A549 (cell line): ENCODE data around the gene ROR2. TPM values are rescaled to one million over a fixed set of nuclear protein-coding genes. Genes with fewer than 3 reads are reported as not detected.

Experiments
- ATAC-seq, 2 experiments: fragments of 200-7000 bp in 1 of 2; fragments of >200 bp in 1 of 2; cut with Nextera tagmentation in 1 of 2; cut with Tn5 transposase in 1 of 2; 3 replicates each; pipeline versions ENCODE4 v1.8.0 to v1.9.1; 2018 to 2020; ENCODE audit warnings: mild to moderate bottlenecking in 1 of 2, moderate library complexity in 1 of 2
- CTCF ChIA-PET: fragments of 300-600 bp; sonication (Branson Sonifier 250); formaldehyde crosslinking; extraction: SDS; loops from one replicate; lab custom pipeline; 2021; ENCODE audit warnings: antibody characterized with exemption, inconsistent platforms; lab: Yijun Ruan, JAX
- POLR2A ChIA-PET: fragments of 350-600 bp; formaldehyde crosslinking; extraction: SDS; loops from one replicate; lab custom pipeline; 2021; ENCODE audit warnings: antibody characterized with exemption, inconsistent platforms; lab: Yijun Ruan, JAX
- DNase-seq, 2 experiments: peaks; one replicate each; pipeline versions ENCODE4 v3.0.0 to v3.0.0-alpha.2; 2011 to 2016; ENCODE audit warnings: low read depth in 1 of 2, low spot score in 1 of 2
- FAIRE-seq: peaks from 2 replicates; lab custom pipeline; 2011; peaks lifted over from hg19 to GRCh38; lab: Jason Lieb, UNC
- H3K27ac ChIP-seq, 2 experiments: fragments of >200 bp; sonication (Bioruptor Twin); formaldehyde crosslinking; 3 replicates each; pipeline ENCODE4 v1.5.1; 2016 to 2017
- H3K4me1 ChIP-seq: fragments of >200 bp; sonication (Bioruptor Twin); formaldehyde crosslinking; 3 replicates; pipeline ENCODE4 v1.6.1; 2016
- H3K4me2 ChIP-seq: fragments of >200 bp; sonication (Bioruptor Twin); formaldehyde crosslinking; 3 replicates; pipeline ENCODE4 v1.6.1; 2016
- H3K4me3 ChIP-seq: fragments of >200 bp; sonication (Bioruptor Twin); formaldehyde crosslinking; 3 replicates; pipeline ENCODE4 v1.5.1; 2016
- H3K9me3 ChIP-seq: fragments of >200 bp; sonication (Bioruptor Twin); formaldehyde crosslinking; 3 replicates; pipeline ENCODE4 v1.6.1; 2016
- CBX2 ChIP-seq: fragments of 200-600 bp; sonication (generic); IDR thresholded peaks from 2 replicates; pipeline ENCODE4 v1.6.1; 2016; ENCODE audit warnings: low read depth, mild to moderate bottlenecking, borderline replicate concordance
- CEBPB ChIP-seq, 2 experiments: fragments of >200 bp in 1 of 2; sonication (Bioruptor Twin) in 1 of 2; formaldehyde crosslinking in 1 of 2; IDR thresholded peaks; 2 replicates each; pipeline ENCODE4 v1.6.1; 2012 to 2016
- CHD4 ChIP-seq: fragments of 200-600 bp; sonication (generic); IDR thresholded peaks from 2 replicates; pipeline ENCODE4 v1.6.1; 2016; ENCODE audit warnings: antibody characterized with exemption, mild to moderate bottlenecking, borderline replicate concordance
- E2F6 ChIP-seq: IDR thresholded peaks from 2 replicates; pipeline ENCODE4 v1.6.1; 2012; ENCODE audit warnings: low read depth, borderline replicate concordance
- EHMT2 ChIP-seq: fragments of 200-600 bp; sonication (generic); IDR thresholded peaks from 2 replicates; pipeline ENCODE4 v1.6.1; 2016; ENCODE audit warnings: antibody characterized with exemption, low read depth, mild to moderate bottlenecking, moderate library complexity
- FOXS1 ChIP-seq: fragments of 250-450 bp; sonication (Bioruptor Pico); IDR thresholded peaks from 2 replicates; pipeline ENCODE4 v1.5.0; 2020; ENCODE audit warnings: mild to moderate bottlenecking, moderate library complexity
- HES2 ChIP-seq: fragments of >200 bp; sonication (Bioruptor Twin); formaldehyde crosslinking; IDR thresholded peaks from 2 replicates; pipeline ENCODE4 v1.6.1; 2016
- MAX ChIP-seq: IDR thresholded peaks from 2 replicates; pipeline ENCODE4 v1.6.1; 2012
- MYC ChIP-seq: IDR thresholded peaks from 2 replicates; pipeline ENCODE4 v1.6.1; 2012; ENCODE audit warnings: mild to moderate bottlenecking, inconsistent platforms, low read length, improper control_type of control experiment, borderline replicate concordance
- NFE2L2 ChIP-seq: fragments of 150-350 bp; conservative IDR thresholded peaks from 2 replicates; pipeline ENCODE4 v1.6.1; 2014; ENCODE audit warnings: low read length
- PHF8 ChIP-seq: fragments of 200-600 bp; sonication (generic); IDR thresholded peaks from 2 replicates; pipeline ENCODE4 v1.6.1; 2016; ENCODE audit warnings: low read depth, mild to moderate bottlenecking, antibody characterized with exemption, moderate library complexity, borderline replicate concordance
- POLR2AphosphoS2 ChIP-seq: conservative IDR thresholded peaks from 2 replicates; pipeline ENCODE4 v1.6.1; 2012; ENCODE audit warnings: low read length, improper control_type of control experiment, inconsistent platforms
- RAD21 ChIP-seq, 2 experiments: fragments of >200 bp in 1 of 2; sonication (Bioruptor Twin) in 1 of 2; formaldehyde crosslinking in 1 of 2; IDR thresholded peaks in 1 of 2; conservative IDR thresholded peaks in 1 of 2; 2 replicates in 1 of 2; 3 replicates in 1 of 2; pipeline ENCODE4 v1.6.1; 2012 to 2018; ENCODE audit warnings: inconsistent platforms in 1 of 2
- RARB ChIP-seq: fragments of 250-450 bp; sonication (Bioruptor Pico); IDR thresholded peaks from 2 replicates; pipeline ENCODE4 v1.8.0; 2021; ENCODE audit warnings: mild to moderate bottlenecking, moderate library complexity
- RCOR1 ChIP-seq: fragments of 150-350 bp; IDR thresholded peaks from 2 replicates; pipeline ENCODE4 v1.6.1; 2014; ENCODE audit warnings: antibody characterized with exemption, low read length, low read depth
- REST ChIP-seq: fragments of 200-600 bp; sonication (generic); IDR thresholded peaks from 2 replicates; pipeline ENCODE4 v1.6.1; 2016; ENCODE audit warnings: antibody characterized with exemption, mild to moderate bottlenecking, moderate library complexity
- RNF2 ChIP-seq: fragments of 200-600 bp; sonication (generic); IDR thresholded peaks from 2 replicates; pipeline ENCODE4 v1.6.1; 2016; ENCODE audit warnings: low read depth, mild to moderate bottlenecking, antibody characterized with exemption, moderate library complexity, borderline replicate concordance
- SMC3 ChIP-seq: fragments of >200 bp; sonication (Bioruptor Twin); formaldehyde crosslinking; IDR thresholded peaks from 3 replicates; pipeline ENCODE4 v1.6.1; 2018; ENCODE audit warnings: inconsistent platforms
- TP53 ChIP-seq: fragments of 250-450 bp; sonication (Bioruptor Pico); IDR thresholded peaks from 2 replicates; pipeline ENCODE4 v1.5.0; 2021; ENCODE audit warnings: mild to moderate bottlenecking, moderate library complexity
- ZNF302 ChIP-seq: fragments of 250-450 bp; sonication (Bioruptor Pico); IDR thresholded peaks from 2 replicates; pipeline ENCODE4 v1.9.0; 2021; ENCODE audit warnings: inconsistent platforms, mild to moderate bottlenecking, moderate library complexity
- WGBS: methylation state at CpG from one replicate; pipeline ENCODE4 v1.1.6; 2017; ENCODE audit errors: missing lambda C conversion rate; 5-methylcytosine and 5-hydroxymethylcytosine counted together
- polyA plus RNA-seq, 4 experiments: library from polyadenylated mRNA; depleted of rRNA in 3 of 4; stranded (reverse); fragments of >200 nt; fragmentation: RNase III in 1 of 4; extraction: RNeasy Plus Mini Kit Qiagen cat#74134 plus additional on column Dnase treatment in 1 of 4; gene quantifications; 2 replicates in 3 of 4; 3 replicates in 1 of 4; pipeline ENCODE4 v1.2.3, GENCODE V29; 2011 to 2017

Gene ROR2
- polyA plus RNA-seq, 2 of the 4 experiments (the other 2 are of a cell fraction) = 0.12 to 0.53 TPM

GRCh38 chr9:91814201-91814600, 135.8 kb downstream of the ROR2 start:
- H3K4me3 ChIP-seq = no peak overlapping the region
- no peak for ATAC-seq
- no peak for DNase-seq
- TF ChIP-seq MYC = no peak
- TF ChIP-seq CBX2 = no peak
- TF ChIP-seq PHF8 = no peak
- no peak for TF ChIP-seq RCOR1
- TF ChIP-seq EHMT2 = no peak
- no peak for TF ChIP-seq ZNF302 (CRISPR knock-in tag)
- no peak for TF ChIP-seq POLR2AphosphoS2
- TF ChIP-seq HES2 = no peak
- TF ChIP-seq RARB (CRISPR knock-in tag) = no peak
- no peak for TF ChIP-seq TP53 (CRISPR knock-in tag)
- no peak for TF ChIP-seq MAX
- no peak for TF ChIP-seq NFE2L2
- TF ChIP-seq RAD21 (conservative IDR thresholded peaks at IDR 0.05 in 1 of 2, IDR thresholded peaks at IDR 0.05 in 1 of 2) = no peak
- TF ChIP-seq RNF2 = no peak
- TF ChIP-seq SMC3 = no peak
- FAIRE-seq = no peak
- no peak overlapping the region for H3K4me2 ChIP-seq
- CTCF ChIA-PET = interaction anchor here (1.5 kb wide), 1 partner anchor 38 kb away, joined by 4 read pairs; no protein-coding TSS in a partner anchor
- no peaks in the 10 kb centered on the region for H3K4me1 ChIP-seq
- WGBS = 72% methylated on average over 9 of the region's 9 CpGs
- H3K27ac ChIP-seq = no peak overlapping the region
- no peaks in the 10 kb centered on the region for H3K9me3 ChIP-seq
- POLR2A ChIA-PET = no interaction called here

- POLR2A ChIA-PET = no interaction called here
- TF ChIP-seq CHD4 (no peak), RARB (CRISPR knock-in tag) (no peak), FOXS1 (no peak), E2F6 (no peak), CEBPB (IDR thresholded peaks at IDR 0.05) (no peak), REST (no peak)
- TF ChIP-seq, all 56 proteins: peak for 0
- H3K4me2 ChIP-seq = no peak overlapping the region
- CTCF ChIA-PET = no interaction called here
- H3K27ac ChIP-seq = no peak overlapping the region
- 80% methylated on average over 11 of the region's 11 CpGs for WGBS
- H3K4me1 ChIP-seq = no peaks in the 10 kb centered on the region
- no peak for DNase-seq
- FAIRE-seq = no peak
- ATAC-seq = no peak
- H3K4me3 ChIP-seq = no peak overlapping the region
- H3K9me3 ChIP-seq = no peaks in the 10 kb centered on the region
Measured at GRCh38 chr9:91813176-91813795, 136.7 kb downstream of the ROR2 start.
